Nephron (organoid): ENCODE measurements around the gene COL5A3.

Source experiments
- H3K27ac Mint-ChIP-seq, 3 experiments: 2 replicates each; pipeline ENCODE4 v1.8.0; 2020; ENCODE audit warnings: mixed read lengths in 3 of 3, mild to moderate bottlenecking in 2 of 3, moderate library complexity in 1 of 3
- H3K27me3 Mint-ChIP-seq: 2 replicates; pipeline ENCODE4 v1.8.0; 2021; ENCODE audit warnings: low read depth, mild to moderate bottlenecking, moderate library complexity, mixed read lengths
- H3K36me3 Mint-ChIP-seq: 2 replicates; pipeline ENCODE4 v1.8.0; 2020; ENCODE audit warnings: low read depth, mixed read lengths
- H3K4me1 Mint-ChIP-seq: 2 replicates; pipeline ENCODE4 v1.8.0; 2020; ENCODE audit warnings: mixed read lengths
- H3K4me3 Mint-ChIP-seq, 3 experiments: 2 replicates each; pipeline ENCODE4 v1.8.0; 2020; ENCODE audit warnings: mild to moderate bottlenecking in 3 of 3, mixed read lengths in 3 of 3, moderate library complexity in 2 of 3
- H3K9me3 Mint-ChIP-seq: 2 replicates; pipeline ENCODE4 v1.8.0; 2020; ENCODE audit warnings: mixed read lengths
- CTCF ChIP-seq, 3 experiments: fragments of 200-600 bp; sonication (generic); IDR thresholded peaks; one replicate each; pipeline ENCODE4 v1.5.0; 2021; ENCODE audit warnings: antibody characterized with exemption in 3 of 3; ENCODE audit not compliant: unreplicated experiment in 3 of 3

Gene COL5A3

DNA sequence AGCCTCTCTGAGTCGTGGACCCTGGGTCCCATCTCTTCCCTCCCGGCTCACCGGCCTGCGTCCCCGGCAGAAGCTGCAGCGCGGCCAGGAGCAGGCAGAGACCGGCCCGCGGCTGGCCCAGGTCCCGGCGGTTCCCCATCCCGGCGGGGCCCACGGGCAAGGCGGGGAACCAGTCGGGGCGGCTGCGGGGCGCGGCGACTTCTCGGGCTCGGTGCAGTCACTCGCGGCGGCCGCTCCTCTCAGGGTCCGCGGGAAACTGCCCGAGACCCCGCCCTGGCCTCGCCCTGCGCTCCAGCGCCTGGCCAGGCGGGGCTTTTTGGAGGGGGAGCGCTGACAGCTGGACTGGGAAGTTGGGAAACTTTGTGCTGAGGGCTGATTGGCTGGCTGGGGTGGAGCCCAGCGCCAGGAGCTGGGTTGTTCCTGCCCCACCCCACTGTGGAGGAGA lies at the start of gene COL5A3:
COL5A3 (minus strand) TSS at position 258 of the 445 bp plus-strand sequence; CDS start at position 139, 119 bp downstream.
- Mint-ChIP-seq H3K4me3 (peak within 1 kb of the TSS; percentile 65 to 84 (median 66)), H3K9me3 (no peaks in the 10 kb centered on the region), H3K4me1 (peaks cover 22% of the 10 kb centered on the region), H3K27me3 (peaks cover 75% of the 10 kb centered on the region), H3K36me3 (no peaks in the 10 kb centered on the region), H3K27ac (peak within 1 kb of the TSS in 1 of 3 experiments; percentile 18)
- TF ChIP-seq CTCF (IDR thresholded peaks at IDR 0.05; ENCODE audit: unreplicated experiment in 3 of 3), result no peak

GRCh38 chr19:10052602-10053360 lies 42.5 kb upstream of the COL5A3 start:
- no peak for TF ChIP-seq CTCF (IDR thresholded peaks at IDR 0.05; ENCODE audit: unreplicated experiment in 3 of 3)
- Mint-ChIP-seq H3K9me3 (no peaks in the 10 kb centered on the region), H3K27ac (no peak overlapping the region), H3K4me1 (no peaks in the 10 kb centered on the region), H3K4me3 (no peak overlapping the region), H3K27me3 (peaks cover 52% of the 10 kb centered on the region), H3K36me3 (no peaks in the 10 kb centered on the region)

DNA sequence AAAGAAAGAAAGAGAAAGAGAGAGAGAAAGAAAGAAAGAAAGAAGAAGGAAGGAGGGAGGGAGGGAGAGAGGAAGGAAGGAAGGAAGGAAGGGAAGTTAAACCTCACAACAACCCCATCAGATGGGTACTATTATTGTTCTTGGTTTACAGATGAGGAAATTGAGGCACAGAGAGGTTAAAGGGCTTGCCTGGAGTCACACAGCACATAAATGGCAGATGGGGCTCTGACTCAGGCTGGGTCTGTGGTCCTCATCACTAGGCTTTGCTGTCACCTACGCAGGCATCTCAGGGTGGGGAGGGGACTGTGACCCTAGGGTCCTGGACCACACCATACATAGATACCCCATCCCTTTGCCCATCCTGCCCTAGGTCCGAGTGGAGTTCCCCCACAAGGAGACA lies 39.3 kb upstream of the COL5A3 start:
- TF ChIP-seq CTCF (IDR thresholded peaks at IDR 0.05; ENCODE audit: unreplicated experiment in 3 of 3), result no peak
- Mint-ChIP-seq H3K9me3 (no peaks in the 10 kb centered on the region), H3K4me3 (no peak overlapping the region), H3K36me3 (no peaks in the 10 kb centered on the region), H3K27me3 (peaks cover 44% of the 10 kb centered on the region), H3K27ac (no peak overlapping the region), H3K4me1 (no peaks in the 10 kb centered on the region)

DNA sequence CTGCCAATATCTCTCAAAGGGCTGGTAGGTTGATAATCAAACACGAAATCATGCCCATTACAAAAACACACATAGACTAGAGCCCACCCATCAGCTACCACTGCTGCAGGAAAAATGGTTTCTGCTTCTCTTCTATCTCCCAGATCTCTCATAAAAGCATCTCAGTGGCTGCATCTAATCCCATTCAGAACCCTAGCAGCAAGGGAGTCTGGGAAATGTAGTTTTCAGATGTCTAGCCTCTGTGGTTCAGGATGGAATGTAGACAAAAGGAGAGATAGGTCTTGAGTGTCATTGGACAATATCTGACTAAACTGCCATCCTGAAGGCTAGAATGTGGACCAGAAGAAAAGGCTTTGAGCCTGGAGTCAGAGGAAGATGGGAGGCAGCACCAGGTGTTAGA lies 35.1 kb upstream of the COL5A3 start:
- no peaks in the 10 kb centered on the region for H3K4me1 Mint-ChIP-seq
- H3K9me3 Mint-ChIP-seq, result no peaks in the 10 kb centered on the region
- H3K27ac Mint-ChIP-seq, result no peak overlapping the region
- peaks cover 57% of the 10 kb centered on the region for H3K27me3 Mint-ChIP-seq
- H3K36me3 Mint-ChIP-seq, result no peaks in the 10 kb centered on the region
- no peak overlapping the region for H3K4me3 Mint-ChIP-seq
- TF ChIP-seq CTCF (IDR thresholded peaks at IDR 0.05; ENCODE audit: unreplicated experiment in 3 of 3), result no peak

DNA sequence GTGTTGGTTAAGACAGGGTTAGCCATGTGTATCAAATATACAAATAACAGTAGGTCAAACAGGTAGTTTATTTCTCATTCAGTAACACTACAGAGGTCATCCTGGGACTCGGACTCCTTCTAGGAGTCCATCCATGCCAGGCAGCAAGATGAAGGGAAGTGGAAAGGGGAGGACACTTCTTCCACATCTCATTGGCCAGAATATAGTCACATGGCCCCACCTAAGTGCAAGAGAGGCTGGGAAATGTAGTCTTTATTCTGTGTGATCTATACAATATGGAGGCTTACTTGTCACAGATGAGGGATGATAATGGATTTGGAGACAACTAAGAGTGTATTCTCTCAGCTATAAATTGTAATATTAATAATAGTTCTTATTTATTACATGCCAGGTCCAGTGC lies 34.1 kb upstream of the COL5A3 start:
- Mint-ChIP-seq H3K27ac (no peak overlapping the region), H3K4me1 (no peaks in the 10 kb centered on the region), H3K9me3 (no peaks in the 10 kb centered on the region), H3K36me3 (no peaks in the 10 kb centered on the region), H3K27me3 (peaks cover 57% of the 10 kb centered on the region), H3K4me3 (no peak overlapping the region)
- no peak for TF ChIP-seq CTCF (IDR thresholded peaks at IDR 0.05; ENCODE audit: unreplicated experiment in 3 of 3)
